DND-41 (cell line): ENCODE results near the gene IL17B.

Experiments used
- ATAC-seq: fragments of 200-7000 bp; cut with Tn5 transposase; 3 replicates; pipeline ENCODE4 v1.9.1; 2021; ENCODE audit warnings: low read depth; ENCODE audit not compliant: insufficient read depth
- DNase-seq: peaks from one replicate; pipeline ENCODE4 v3.0.0-alpha.2; 2020
- H2AFZ ChIP-seq: 2 replicates; pipeline ENCODE4 v1.6.0; 2012; ENCODE audit warnings: low read depth, low read length
- H3K27ac ChIP-seq: 2 replicates; pipeline ENCODE4 v1.5.1; 2012; ENCODE audit warnings: low read length, inconsistent platforms
- H3K27me3 ChIP-seq: fragments of 200-600 bp; sonication (generic); 2 replicates; pipeline ENCODE4 v1.6.0; 2012; ENCODE audit warnings: low read length, mild to moderate bottlenecking, inconsistent platforms; ENCODE audit not compliant: insufficient read depth, poor library complexity
- H3K36me3 ChIP-seq: 2 replicates; pipeline ENCODE4 v1.5.1; 2012; ENCODE audit warnings: low read length, inconsistent platforms; ENCODE audit not compliant: insufficient read depth
- H3K4me1 ChIP-seq: 2 replicates; pipeline ENCODE4 v1.5.1; 2012; ENCODE audit warnings: mild to moderate bottlenecking, low read length; ENCODE audit not compliant: insufficient read depth
- H3K4me2 ChIP-seq: 2 replicates; pipeline ENCODE4 v1.6.0; 2012; ENCODE audit warnings: mild to moderate bottlenecking, moderate library complexity, low read length, inconsistent platforms; ENCODE audit not compliant: insufficient read depth
- H3K4me3 ChIP-seq, 2 experiments: fragments of 200-600 bp in 1 of 2; shearing (Covaris generic) in 1 of 2; 2 replicates each; pipeline ENCODE4 v1.5.1; 2012 to 2016; ENCODE audit warnings: inconsistent platforms in 2 of 2, low read length in 2 of 2, mild to moderate bottlenecking in 2 of 2, low read depth in 1 of 2, moderate library complexity in 1 of 2
- H3K79me2 ChIP-seq: 2 replicates; pipeline ENCODE4 v1.6.0; 2012; ENCODE audit warnings: low read length, inconsistent platforms; ENCODE audit not compliant: insufficient read depth
- H3K9ac ChIP-seq: 2 replicates; pipeline ENCODE4 v1.6.0; 2012; ENCODE audit warnings: low read depth, mild to moderate bottlenecking, inconsistent platforms, low read length, moderate library complexity
- H3K9me3 ChIP-seq: 2 replicates; pipeline ENCODE4 v1.5.1; 2012; ENCODE audit warnings: low read length, moderate library complexity, mild to moderate bottlenecking, inconsistent platforms; ENCODE audit not compliant: insufficient read depth, severe bottlenecking
- H4K20me1 ChIP-seq: 2 replicates; pipeline ENCODE4 v1.6.0; 2012; ENCODE audit warnings: low read length; ENCODE audit not compliant: insufficient read depth
- CTCF ChIP-seq: IDR thresholded peaks from 2 replicates; pipeline ENCODE4 v1.5.1; 2012; ENCODE audit warnings: borderline replicate concordance, low read length, moderate library complexity, mild to moderate bottlenecking; ENCODE audit not compliant: poor library complexity, severe bottlenecking; ENCODE audit errors: extremely low read depth
- EZH2 ChIP-seq: IDR thresholded peaks from 3 replicates; pipeline ENCODE4 v1.6.1; 2012; ENCODE audit warnings: borderline replicate concordance, low read depth, mild to moderate bottlenecking, moderate library complexity, low read length, inconsistent platforms; ENCODE audit not compliant: severe bottlenecking

IL17B gene

GRCh38 chr5:149367972-149368645 is 11.0 kb downstream of the IL17B start:
- Histone ChIP-seq H4K20me1 (no peaks in the 10 kb centered on the region; the same call in 1 of the 2 replicates), H3K27me3 (no peaks in the 10 kb centered on the region), H3K4me3 (no peak overlapping the region), H3K36me3 (no peaks in the 10 kb centered on the region), H2AFZ (no peak overlapping the region), H3K27ac (no peak overlapping the region), H3K9me3 (no peaks in the 10 kb centered on the region), H3K9ac (no peak overlapping the region), H3K4me1 (no peaks in the 10 kb centered on the region), H3K79me2 (no peaks in the 10 kb centered on the region), H3K4me2 (no peak overlapping the region)
- no peak for DNase-seq
- no peak for ATAC-seq
- TF ChIP-seq CTCF (no peak), EZH2 (no peak)

- Histone ChIP-seq H3K79me2 (no peaks in the 10 kb centered on the region), H3K9ac (no peak overlapping the region), H3K27ac (no peak overlapping the region), H3K36me3 (no peaks in the 10 kb centered on the region), H4K20me1 (no peaks in the 10 kb centered on the region; the same call in 1 of the 2 replicates), H3K4me2 (no peak overlapping the region), H3K4me1 (no peaks in the 10 kb centered on the region), H3K9me3 (no peaks in the 10 kb centered on the region), H3K4me3 (no peak overlapping the region), H3K27me3 (no peaks in the 10 kb centered on the region), H2AFZ (no peak overlapping the region)
- TF ChIP-seq EZH2 = no peak
- TF ChIP-seq CTCF = peak; percentile 81
- DNase-seq (peak; percentile 48), ATAC-seq (peak; percentile 68; the same call in 2 of the 3 replicates)
These were observed 11.7 kb downstream of the IL17B start for GRCh38 chr5:149367249-149367971.

- Histone ChIP-seq H3K4me2 (no peak overlapping the region), H3K9me3 (no peaks in the 10 kb centered on the region), H4K20me1 (no peaks in the 10 kb centered on the region; the same call in 1 of the 2 replicates), H3K27me3 (no peaks in the 10 kb centered on the region), H3K4me1 (no peaks in the 10 kb centered on the region), H3K4me3 (no peak overlapping the region), H2AFZ (no peak overlapping the region), H3K27ac (no peak overlapping the region), H3K36me3 (no peaks in the 10 kb centered on the region), H3K79me2 (no peaks in the 10 kb centered on the region), H3K9ac (no peak overlapping the region)
- ATAC-seq (no peak), DNase-seq (no peak)
- TF ChIP-seq CTCF = no peak
- no peak for TF ChIP-seq EZH2
These were observed 12.8 kb downstream of the IL17B start for GRCh38 chr5:149366169-149366729.
